VCaP (cell line): ENCODE data around the gene HAUS8.

Experiments
- H3K27ac ChIP-seq: fragments of 450-650 bp; 2 replicates; pipeline ENCODE4 v1.5.1; 2017
- TF ChIP-seq, protein P1 (sequence below): fragments of 450-650 bp; conservative IDR thresholded peaks from 2 replicates; pipeline ENCODE4 v1.5.1; 2017; ENCODE audit warnings: mild to moderate bottlenecking, moderate library complexity

HAUS8 gene

DNA sequence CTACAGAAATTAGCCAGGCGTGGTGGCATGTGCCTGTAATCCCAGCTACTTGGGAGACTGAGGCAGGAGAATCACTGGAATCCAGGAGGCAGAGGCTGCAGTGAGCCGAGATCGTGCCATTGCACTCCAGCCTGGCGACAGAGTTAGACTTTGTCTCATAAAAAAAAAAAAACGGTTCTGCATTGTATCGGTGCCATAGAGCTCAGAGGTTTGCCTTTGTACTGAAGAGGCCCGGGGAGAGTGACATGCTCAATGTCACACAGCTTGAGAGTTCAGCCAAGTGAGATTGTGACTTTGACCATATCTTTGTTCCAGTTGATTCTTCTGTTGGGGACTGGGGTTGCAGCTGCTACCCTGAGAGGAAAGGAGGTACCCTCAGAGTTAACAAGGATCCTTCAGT lies 4.3 kb downstream of the HAUS8 start:
- no peak overlapping the region for H3K27ac ChIP-seq
- TF ChIP-seq, protein P1, sequence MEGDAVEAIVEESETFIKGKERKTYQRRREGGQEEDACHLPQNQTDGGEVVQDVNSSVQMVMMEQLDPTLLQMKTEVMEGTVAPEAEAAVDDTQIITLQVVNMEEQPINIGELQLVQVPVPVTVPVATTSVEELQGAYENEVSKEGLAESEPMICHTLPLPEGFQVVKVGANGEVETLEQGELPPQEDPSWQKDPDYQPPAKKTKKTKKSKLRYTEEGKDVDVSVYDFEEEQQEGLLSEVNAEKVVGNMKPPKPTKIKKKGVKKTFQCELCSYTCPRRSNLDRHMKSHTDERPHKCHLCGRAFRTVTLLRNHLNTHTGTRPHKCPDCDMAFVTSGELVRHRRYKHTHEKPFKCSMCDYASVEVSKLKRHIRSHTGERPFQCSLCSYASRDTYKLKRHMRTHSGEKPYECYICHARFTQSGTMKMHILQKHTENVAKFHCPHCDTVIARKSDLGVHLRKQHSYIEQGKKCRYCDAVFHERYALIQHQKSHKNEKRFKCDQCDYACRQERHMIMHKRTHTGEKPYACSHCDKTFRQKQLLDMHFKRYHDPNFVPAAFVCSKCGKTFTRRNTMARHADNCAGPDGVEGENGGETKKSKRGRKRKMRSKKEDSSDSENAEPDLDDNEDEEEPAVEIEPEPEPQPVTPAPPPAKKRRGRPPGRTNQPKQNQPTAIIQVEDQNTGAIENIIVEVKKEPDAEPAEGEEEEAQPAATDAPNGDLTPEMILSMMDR, result no peak

DNA sequence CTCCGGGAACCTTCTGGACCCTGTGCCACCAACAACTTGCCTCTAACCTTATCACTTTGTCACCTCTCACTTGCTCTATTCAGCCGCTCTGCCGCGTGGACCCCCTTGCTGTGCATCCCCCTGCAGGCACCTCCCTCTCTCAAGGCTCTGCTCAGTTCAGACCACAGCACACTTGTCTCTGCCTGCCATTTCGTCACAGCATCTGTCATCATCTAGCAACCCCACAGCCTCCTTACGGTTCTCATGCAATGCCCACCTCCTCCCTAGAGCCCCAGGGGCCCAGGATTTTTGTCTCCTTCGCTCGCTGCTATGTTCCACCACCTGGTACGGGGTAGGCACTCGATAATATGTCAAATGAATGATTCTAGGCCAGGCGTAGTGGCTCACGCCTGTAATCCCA lies 4.8 kb downstream of the HAUS8 start:
- TF ChIP-seq, protein P1, result no peak

DNA sequence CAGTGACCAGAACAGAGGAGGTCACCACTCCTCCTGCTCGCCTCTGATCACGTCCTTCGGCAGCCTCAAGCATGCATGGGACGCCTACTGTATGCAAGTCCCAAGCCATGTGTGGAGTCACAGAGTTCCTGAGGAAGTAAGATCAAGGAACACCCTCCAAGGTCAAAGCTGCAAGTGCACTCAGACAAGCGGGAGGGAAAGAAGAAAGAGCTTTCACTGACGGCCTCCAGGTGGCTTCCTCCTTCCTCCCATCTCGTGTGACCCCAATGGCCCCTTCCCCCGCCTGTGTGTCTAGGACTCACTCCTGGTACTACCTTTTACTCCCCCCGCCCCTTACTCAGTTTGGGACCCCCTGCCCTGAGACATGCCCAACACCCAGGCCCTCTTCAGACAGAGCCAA lies 6.1 kb downstream of the HAUS8 start:
- TF ChIP-seq, protein P1, result no peak
- no peak overlapping the region for H3K27ac ChIP-seq

More for the DNA sequence above, 4.8 kb downstream of the HAUS8 start:
- no peak overlapping the region for H3K27ac ChIP-seq

DNA sequence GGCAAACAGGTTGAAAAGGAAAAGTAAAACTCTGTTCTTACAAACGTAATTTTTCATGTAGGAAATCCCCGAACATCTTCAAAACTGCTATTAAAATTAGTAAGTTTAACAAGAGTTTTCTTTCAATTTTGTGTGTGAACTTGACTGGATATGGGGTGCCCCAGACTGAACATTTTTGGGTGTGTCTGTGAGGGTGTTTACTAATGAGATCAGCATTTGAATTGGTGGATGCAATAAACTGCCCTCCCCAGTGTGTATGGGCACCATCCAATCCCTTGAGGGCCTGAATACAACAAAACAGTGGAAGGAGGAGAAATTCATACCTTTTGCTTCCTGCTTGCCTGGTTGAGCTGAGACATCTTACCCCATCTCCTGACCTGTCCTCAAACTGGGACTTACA lies 11.8 kb downstream of the HAUS8 start:
- TF ChIP-seq, protein P1, result no peak
- H3K27ac ChIP-seq, result peak overlapping the region; percentile 58; the same call in 1 of the 2 replicates

DNA sequence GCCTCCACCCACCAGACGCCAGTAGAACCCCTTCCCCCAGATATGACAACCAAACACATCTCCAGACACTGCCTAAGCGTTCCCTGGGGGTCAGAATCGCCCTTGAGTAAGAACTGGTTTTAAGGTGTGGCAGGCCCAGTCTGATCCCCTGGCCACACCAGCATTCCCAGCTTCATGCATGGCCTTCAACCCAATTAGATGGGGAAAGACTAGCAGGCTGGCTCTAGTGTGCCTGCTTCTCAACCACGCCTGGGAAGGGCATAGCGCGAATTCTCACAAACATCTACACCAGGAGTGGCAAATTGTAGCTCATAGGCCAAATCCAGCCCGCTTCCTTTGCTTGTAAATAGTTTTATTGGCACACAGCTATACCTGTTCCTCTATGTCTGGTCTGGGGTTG lies 13.6 kb downstream of the HAUS8 start:
- TF ChIP-seq, protein P1, result no peak
- peak overlapping the region; percentile 58 for H3K27ac ChIP-seq

DNA sequence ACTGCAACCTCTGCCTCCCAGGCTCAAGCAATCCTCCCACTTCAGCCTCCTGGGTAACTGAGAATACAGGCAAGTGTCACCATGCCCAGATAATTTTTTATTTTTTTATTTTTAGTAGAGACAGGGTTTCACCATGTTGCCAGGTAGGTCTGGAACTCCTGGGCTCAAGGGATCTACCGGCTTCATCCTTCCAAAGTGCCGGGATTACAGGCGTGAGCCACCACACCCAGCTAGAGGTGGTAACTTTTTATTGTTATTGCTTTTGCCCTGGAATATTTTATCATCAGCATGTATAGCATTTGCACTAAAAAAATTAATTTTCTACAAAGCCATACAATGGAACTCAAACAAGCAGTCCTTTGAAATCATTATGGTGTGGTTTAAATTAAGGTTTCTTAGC lies 14.0 kb downstream of the HAUS8 start:
- H3K27ac ChIP-seq, result peak overlapping the region; percentile 58
- TF ChIP-seq, protein P1, result no peak

DNA sequence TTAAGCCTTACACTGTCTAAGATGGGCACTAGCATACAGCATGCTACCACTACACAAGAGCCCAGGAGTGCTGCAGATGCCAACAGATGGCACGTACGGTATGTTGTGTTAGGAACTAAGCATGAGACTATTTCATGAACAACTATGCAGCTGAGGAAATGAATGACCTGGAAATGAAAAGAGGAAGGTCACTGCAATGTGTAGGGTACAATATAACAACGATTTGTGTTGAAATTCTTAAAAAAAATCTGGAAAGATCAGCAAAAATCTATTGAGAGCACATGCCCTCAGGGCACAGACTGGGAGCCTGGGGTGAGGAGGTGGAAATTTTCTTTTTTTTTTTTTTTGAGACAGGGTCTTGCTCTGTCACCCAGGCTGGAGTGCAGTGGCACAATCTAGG lies 14.4 kb downstream of the HAUS8 start:
- H3K27ac ChIP-seq, result peak overlapping the region; percentile 58; the same call in 1 of the 2 replicates
- TF ChIP-seq, protein P1, result no peak
